Heart left ventricle (tissue), 13 donors: ENCODE results near the gene LRRTM4.

Experiments
- POLR2A ChIP-seq, 2 donors: fragments of 450-650 bp; IDR thresholded peaks; one replicate each; pipeline ENCODE4 v1.6.1; 2017; ENCODE audit warnings: antibody characterized with exemption in 2 of 2, mild to moderate bottlenecking in 2 of 2, moderate library complexity in 2 of 2
- TF ChIP-seq, protein P1 (sequence below), 12 donors: fragments of 200-600 bp; sonication (generic) in 4 of 12; IDR thresholded peaks; one replicate each; pipeline versions ENCODE4 v1.5.0 to v1.8.0; 2018 to 2022; ENCODE audit warnings: antibody characterized with exemption in 12 of 12, mild to moderate bottlenecking in 5 of 12
- donor health status: ischemic (EF 13 %, LVEDD 7.1; RV severe dilation, severe dysfunction).
- donor health status: DM: no; HTN: yes; CAD: no.
- donor health status: DM: no; HTN: no; CAD: no.
- donor health status: ischemic (EF 25% LVEDD 6.9; RV normal size, moderate dysfunction).
- donor health status: ischemic (EF 25% LVEDD 5.7; RV mildly dilated, moderate dysfunction).
- donor health status: ischemic (EF 35%, LVEDD 5.7; RV mildly dilated, moderate dysfunction).
- donor health status: nonischemic (EF 11% LVEDD 7.7; RV severe dilation, severe dysfunction).
- donor health status: DM: yes; HTN: yes; CAD: no.
- donor health status: PGD.
- donor health status: ischemic (EF 29% LVEDD 5.4; RV normal size, mild dysfunction).
- donor health status: nonischemic (EF 23%, LVEDD 6.1; RV moderate dilation, normal function).

DNA sequence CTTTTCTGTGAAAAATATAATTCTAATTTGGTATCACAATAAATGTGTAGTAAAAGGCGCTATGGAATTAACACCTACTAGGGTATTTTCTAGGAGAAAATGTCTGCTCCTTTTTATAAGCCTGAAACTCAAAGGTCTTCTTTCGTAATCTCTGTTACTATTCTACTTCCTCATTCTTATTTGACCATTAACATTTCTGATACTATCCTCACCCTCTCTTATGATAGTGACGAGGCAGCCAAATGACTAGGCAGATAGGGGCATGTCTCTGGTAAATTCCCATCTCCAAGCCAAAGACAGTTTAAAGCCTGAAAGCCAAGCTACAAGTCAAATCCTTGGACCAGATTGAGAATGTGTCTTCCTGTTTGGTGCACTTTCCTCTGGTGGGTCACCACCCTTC is 251.7 kb downstream of the LRRTM4 start:
- TF ChIP-seq, protein P1, sequence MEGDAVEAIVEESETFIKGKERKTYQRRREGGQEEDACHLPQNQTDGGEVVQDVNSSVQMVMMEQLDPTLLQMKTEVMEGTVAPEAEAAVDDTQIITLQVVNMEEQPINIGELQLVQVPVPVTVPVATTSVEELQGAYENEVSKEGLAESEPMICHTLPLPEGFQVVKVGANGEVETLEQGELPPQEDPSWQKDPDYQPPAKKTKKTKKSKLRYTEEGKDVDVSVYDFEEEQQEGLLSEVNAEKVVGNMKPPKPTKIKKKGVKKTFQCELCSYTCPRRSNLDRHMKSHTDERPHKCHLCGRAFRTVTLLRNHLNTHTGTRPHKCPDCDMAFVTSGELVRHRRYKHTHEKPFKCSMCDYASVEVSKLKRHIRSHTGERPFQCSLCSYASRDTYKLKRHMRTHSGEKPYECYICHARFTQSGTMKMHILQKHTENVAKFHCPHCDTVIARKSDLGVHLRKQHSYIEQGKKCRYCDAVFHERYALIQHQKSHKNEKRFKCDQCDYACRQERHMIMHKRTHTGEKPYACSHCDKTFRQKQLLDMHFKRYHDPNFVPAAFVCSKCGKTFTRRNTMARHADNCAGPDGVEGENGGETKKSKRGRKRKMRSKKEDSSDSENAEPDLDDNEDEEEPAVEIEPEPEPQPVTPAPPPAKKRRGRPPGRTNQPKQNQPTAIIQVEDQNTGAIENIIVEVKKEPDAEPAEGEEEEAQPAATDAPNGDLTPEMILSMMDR (IDR thresholded peaks at IDR 0.05): no peak
- no peak for TF ChIP-seq POLR2A (IDR thresholded peaks at IDR 0.05)
